Stimulated activated CD4-positive, alpha-beta T cell treated with anti-CD3 and anti-CD28 coated beads, Interleukin-1b, Interleukin-23, amount 100 ng/mL, for 24 hours (primary cell): ENCODE measurements around the gene GRB2.
"Not testable (repeated sequence)": the region's sequence is repeated elsewhere in the genome, so short reads cannot be mapped to it uniquely, and the experiment has no call there.

ENCODE experiments used
- DNase-seq, 4 experiments: peaks; one replicate each; pipeline ENCODE4 v3.0.0-alpha.2; 2020; ENCODE audit warnings: low read depth in 4 of 4, low spot score in 1 of 4

The GRB2 gene

GRCh38 chr17:75405365-75406221 lies at the start of gene GRB2:
Gene GRB2 (minus strand): TSS chr17:75405678. CDS start chr17:75393628, 12,050 bp downstream.
- DNase-seq: peak; percentile 98 to 99 (median 98)

GRCh38 chr17:75454672-75455071 lies 49.2 kb upstream of the GRB2 start:
- not testable (repeated sequence) for DNase-seq

GRCh38 chr17:75454193-75454592 lies 48.7 kb upstream of the GRB2 start:
- no peak for DNase-seq

- DNase-seq: no peak
These were observed 44.8 kb upstream of the GRB2 start for GRCh38 chr17:75450270-75450669.

GRCh38 chr17:75447951-75448856 lies 42.7 kb upstream of the GRB2 start:
- no peak for DNase-seq

- not testable (repeated sequence) for DNase-seq
These were observed 40.4 kb upstream of the GRB2 start for GRCh38 chr17:75445896-75446295.

GRCh38 chr17:75445296-75445695 lies 39.8 kb upstream of the GRB2 start:
- DNase-seq: no peak

GRCh38 chr17:75442168-75443103 lies 37.0 kb upstream of the GRB2 start:
- DNase-seq: no peak

- DNase-seq: no peak
These were observed 35.4 kb upstream of the GRB2 start for GRCh38 chr17:75440738-75441448.

GRCh38 chr17:75439287-75439686 lies 33.8 kb upstream of the GRB2 start:
- no peak for DNase-seq

- not testable (repeated sequence) for DNase-seq
These were observed 31.9 kb upstream of the GRB2 start for GRCh38 chr17:75437404-75437803.

GRCh38 chr17:75434433-75434832 lies 29.0 kb upstream of the GRB2 start:
- DNase-seq: not testable (repeated sequence)

GRCh38 chr17:75433218-75433783 lies 27.8 kb upstream of the GRB2 start:
- no peak for DNase-seq

- no peak for DNase-seq
These were observed 24.9 kb upstream of the GRB2 start for GRCh38 chr17:75430159-75430974.

GRCh38 chr17:75428543-75429469 lies 23.3 kb upstream of the GRB2 start:
- DNase-seq: no peak

GRCh38 chr17:75418531-75418930 lies 13.1 kb upstream of the GRB2 start:
- no peak for DNase-seq

- DNase-seq: no peak
These were observed 11.6 kb upstream of the GRB2 start for GRCh38 chr17:75417054-75417580.

- no peak for DNase-seq
These were observed 10.5 kb upstream of the GRB2 start for GRCh38 chr17:75416006-75416405.
